ENCODE data around the gene POU6F2.

DNA sequence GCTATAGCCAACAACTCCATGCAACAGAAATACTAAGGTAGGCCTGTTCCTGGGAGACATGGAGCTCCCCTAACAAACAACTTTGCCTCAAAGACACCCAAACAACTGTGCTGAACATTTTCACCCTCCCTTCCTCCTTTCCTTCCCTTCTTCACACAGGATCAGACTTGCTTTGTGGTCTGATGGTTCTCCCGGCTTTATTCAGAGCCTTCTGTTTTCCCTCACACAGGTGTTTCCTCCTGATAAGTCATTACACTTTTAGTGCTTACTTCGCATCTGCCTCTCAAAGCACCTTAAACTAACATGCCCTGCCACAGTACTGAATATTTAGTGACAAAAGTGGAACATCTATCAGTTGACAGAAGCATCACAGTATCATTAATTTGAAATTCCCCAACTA lies 532.2 kb downstream of the POU6F2 start:
- TF ChIP-seq, protein P1, sequence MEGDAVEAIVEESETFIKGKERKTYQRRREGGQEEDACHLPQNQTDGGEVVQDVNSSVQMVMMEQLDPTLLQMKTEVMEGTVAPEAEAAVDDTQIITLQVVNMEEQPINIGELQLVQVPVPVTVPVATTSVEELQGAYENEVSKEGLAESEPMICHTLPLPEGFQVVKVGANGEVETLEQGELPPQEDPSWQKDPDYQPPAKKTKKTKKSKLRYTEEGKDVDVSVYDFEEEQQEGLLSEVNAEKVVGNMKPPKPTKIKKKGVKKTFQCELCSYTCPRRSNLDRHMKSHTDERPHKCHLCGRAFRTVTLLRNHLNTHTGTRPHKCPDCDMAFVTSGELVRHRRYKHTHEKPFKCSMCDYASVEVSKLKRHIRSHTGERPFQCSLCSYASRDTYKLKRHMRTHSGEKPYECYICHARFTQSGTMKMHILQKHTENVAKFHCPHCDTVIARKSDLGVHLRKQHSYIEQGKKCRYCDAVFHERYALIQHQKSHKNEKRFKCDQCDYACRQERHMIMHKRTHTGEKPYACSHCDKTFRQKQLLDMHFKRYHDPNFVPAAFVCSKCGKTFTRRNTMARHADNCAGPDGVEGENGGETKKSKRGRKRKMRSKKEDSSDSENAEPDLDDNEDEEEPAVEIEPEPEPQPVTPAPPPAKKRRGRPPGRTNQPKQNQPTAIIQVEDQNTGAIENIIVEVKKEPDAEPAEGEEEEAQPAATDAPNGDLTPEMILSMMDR (conservative IDR thresholded peaks at IDR 0.05; ENCODE audit: low read length), result no peak
- no peak for TF ChIP-seq EZH2phosphoT487 (IDR thresholded peaks at IDR 0.05; ENCODE audit: borderline replicate concordance)

All from Loucy (cell line).